ENCODE measurements around the gene VIPR2. TPM values are rescaled to one million over a fixed set of nuclear protein-coding genes. Genes with fewer than 3 reads are reported as not detected.

The VIPR2 gene
- total and polyA plus RNA-seq, 9 donors, result 6.7 to 11.3 (median 8.6) TPM

- no peaks in the 10 kb centered on the region for H3K9me3 ChIP-seq (replicated peaks; ENCODE audit: control insufficient read depth, low read depth, low read length)
- peaks cover 7% of the 10 kb centered on the region for H3K4me1 ChIP-seq (ENCODE audit: control insufficient read depth, insufficient read depth, low read length)
- no peak overlapping the region for H3K27ac ChIP-seq (ENCODE audit: low read length)
- no peak overlapping the region for H3K4me3 ChIP-seq (ENCODE audit: low read length)
- WGBS (ENCODE audit: insufficient coverage), result 86% methylated on average over 14 of the region's 17 CpGs
- H3K27me3 ChIP-seq (ENCODE audit: control insufficient read depth, insufficient read depth, low read length), result peaks cover 12% of the 10 kb centered on the region
- no peak for DNase-seq
- H3K36me3 ChIP-seq (ENCODE audit: control insufficient read depth, insufficient read depth, low read length), result no peaks in the 10 kb centered on the region
Observed at GRCh38 chr7:159148430-159149395, 4.0 kb upstream of the VIPR2 start.

GRCh38 chr7:159147687-159148086, 3.0 kb upstream of the VIPR2 start:
- Histone ChIP-seq H3K27ac (ENCODE audit: low read length) (no peak overlapping the region), H3K36me3 (ENCODE audit: control insufficient read depth, insufficient read depth, low read length) (no peaks in the 10 kb centered on the region), H3K9me3 (replicated peaks; ENCODE audit: control insufficient read depth, low read depth, low read length) (no peaks in the 10 kb centered on the region), H3K27me3 (ENCODE audit: control insufficient read depth, insufficient read depth, low read length) (peaks cover 22% of the 10 kb centered on the region), H3K4me3 (ENCODE audit: low read length) (no peak overlapping the region), H3K4me1 (ENCODE audit: control insufficient read depth, insufficient read depth, low read length) (peaks cover 13% of the 10 kb centered on the region)
- DNase-seq, result no peak
- WGBS (ENCODE audit: insufficient coverage), result 67% methylated on average over 1 of the region's 4 CpGs

DNA sequence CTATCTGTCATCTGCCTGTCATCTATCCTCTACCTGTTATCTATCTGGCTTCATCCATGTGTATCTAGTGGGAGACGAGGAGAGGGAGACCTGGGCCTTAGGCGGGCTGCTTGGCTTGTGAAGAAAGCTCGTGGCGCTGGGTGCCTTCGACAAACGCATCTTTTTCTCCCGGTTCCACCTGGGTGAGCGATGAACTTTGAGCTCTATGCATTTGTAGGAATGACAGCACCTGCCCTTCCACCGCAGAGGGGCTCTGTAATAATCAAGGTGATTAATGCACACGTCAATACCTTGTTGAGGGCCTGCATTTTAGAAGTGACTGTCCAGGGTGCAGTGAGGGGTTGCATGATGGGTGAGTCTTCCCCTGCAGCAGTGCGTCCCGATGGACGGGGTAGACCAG, 2.6 kb upstream of the VIPR2 start:
- peaks cover 14% of the 10 kb centered on the region for H3K4me1 ChIP-seq (ENCODE audit: control insufficient read depth, insufficient read depth, low read length)
- H3K27me3 ChIP-seq (ENCODE audit: control insufficient read depth, insufficient read depth, low read length), result peaks cover 22% of the 10 kb centered on the region
- H3K4me3 ChIP-seq (ENCODE audit: low read length), result no peak overlapping the region
- 83% methylated on average over 12 of the region's 13 CpGs for WGBS (ENCODE audit: insufficient coverage)
- H3K36me3 ChIP-seq (ENCODE audit: control insufficient read depth, insufficient read depth, low read length), result no peaks in the 10 kb centered on the region
- no peak overlapping the region for H3K27ac ChIP-seq (ENCODE audit: low read length)
- no peaks in the 10 kb centered on the region for H3K9me3 ChIP-seq (replicated peaks; ENCODE audit: control insufficient read depth, low read depth, low read length)
- no peak for DNase-seq

GRCh38 chr7:159146084-159146858, 1.6 kb upstream of the VIPR2 start:
- WGBS (ENCODE audit: insufficient coverage), result 95% methylated on average over 8 of the region's 8 CpGs
- Histone ChIP-seq H3K27ac (ENCODE audit: low read length) (no peak overlapping the region), H3K27me3 (ENCODE audit: control insufficient read depth, insufficient read depth, low read length) (peaks cover 22% of the 10 kb centered on the region), H3K9me3 (replicated peaks; ENCODE audit: control insufficient read depth, low read depth, low read length) (no peaks in the 10 kb centered on the region), H3K4me1 (ENCODE audit: control insufficient read depth, insufficient read depth, low read length) (peaks cover 18% of the 10 kb centered on the region), H3K36me3 (ENCODE audit: control insufficient read depth, insufficient read depth, low read length) (no peaks in the 10 kb centered on the region), H3K4me3 (ENCODE audit: low read length) (no peak overlapping the region)
- DNase-seq, result no peak

DNA sequence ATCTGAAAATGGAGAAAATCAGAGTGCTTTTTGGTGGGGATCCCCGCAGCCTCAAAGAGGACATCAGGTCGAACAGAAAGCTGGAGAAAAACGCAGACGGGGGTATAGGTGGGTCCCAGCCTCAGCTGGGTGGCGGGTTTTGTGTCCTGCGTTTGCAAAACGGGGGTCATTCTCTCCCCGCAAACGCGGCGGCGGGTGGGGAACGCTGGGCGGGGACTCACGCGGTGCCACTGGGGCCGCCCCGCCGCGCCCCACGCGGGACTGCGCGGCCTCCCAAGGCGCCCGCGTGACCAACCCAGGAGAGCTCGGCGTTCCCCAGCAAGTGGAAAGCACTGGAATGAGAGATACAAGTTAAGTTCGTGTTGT, 806 bp upstream of the VIPR2 start:
- no peak overlapping the region for H3K27ac ChIP-seq (ENCODE audit: low read length)
- DNase-seq, result peak; percentile 20
- 3% methylated on average over 27 of the region's 30 CpGs for WGBS (ENCODE audit: insufficient coverage)

GRCh38 chr7:159143780-159144757, 598 bp downstream of the VIPR2 start:
- peaks cover 18% of the 10 kb centered on the region for H3K4me1 ChIP-seq (ENCODE audit: control insufficient read depth, insufficient read depth, low read length)
- H3K27me3 ChIP-seq (ENCODE audit: control insufficient read depth, insufficient read depth, low read length), result peaks cover 24% of the 10 kb centered on the region
- peak; percentile 61 for DNase-seq
- no peak overlapping the region for H3K27ac ChIP-seq (ENCODE audit: low read length)
- H3K9me3 ChIP-seq (replicated peaks; ENCODE audit: control insufficient read depth, low read depth, low read length), result no peaks in the 10 kb centered on the region
- under 1% methylated on average over 96 of the region's 97 CpGs for WGBS (ENCODE audit: insufficient coverage)
- H3K36me3 ChIP-seq (ENCODE audit: control insufficient read depth, insufficient read depth, low read length), result peaks cover 10% of the 10 kb centered on the region
- H3K4me3 ChIP-seq (ENCODE audit: low read length), result peak overlapping the region; percentile 51

More for the DNA sequence above, 806 bp upstream of the VIPR2 start:
- Histone ChIP-seq H3K4me1 (ENCODE audit: control insufficient read depth, insufficient read depth, low read length) (peaks cover 22% of the 10 kb centered on the region), H3K9me3 (replicated peaks; ENCODE audit: control insufficient read depth, low read depth, low read length) (no peaks in the 10 kb centered on the region), H3K36me3 (ENCODE audit: control insufficient read depth, insufficient read depth, low read length) (peaks cover under 1% of the 10 kb centered on the region), H3K4me3 (ENCODE audit: low read length) (peak overlapping the region; percentile 56), H3K27me3 (ENCODE audit: control insufficient read depth, insufficient read depth, low read length) (peaks cover 22% of the 10 kb centered on the region)

GRCh38 chr7:159142730-159143129, 1.9 kb downstream of the VIPR2 start:
- no peak for DNase-seq
- Histone ChIP-seq H3K27ac (ENCODE audit: low read length) (no peak overlapping the region), H3K4me3 (ENCODE audit: low read length) (no peak overlapping the region), H3K4me1 (ENCODE audit: control insufficient read depth, insufficient read depth, low read length) (peaks cover 18% of the 10 kb centered on the region), H3K27me3 (ENCODE audit: control insufficient read depth, insufficient read depth, low read length) (peaks cover 24% of the 10 kb centered on the region), H3K36me3 (ENCODE audit: control insufficient read depth, insufficient read depth, low read length) (peaks cover 16% of the 10 kb centered on the region), H3K9me3 (replicated peaks; ENCODE audit: control insufficient read depth, low read depth, low read length) (no peaks in the 10 kb centered on the region)
- WGBS (ENCODE audit: insufficient coverage), result no CpG with 5 or more reads among the region's 10 CpGs

- DNase-seq, result no peak
- H3K4me1 ChIP-seq (ENCODE audit: control insufficient read depth, insufficient read depth, low read length), result peaks cover 18% of the 10 kb centered on the region
- 81% methylated on average over 3 of the region's 5 CpGs for WGBS (ENCODE audit: insufficient coverage)
- H3K27ac ChIP-seq (ENCODE audit: low read length), result peak overlapping the region; percentile 26
- peaks cover 24% of the 10 kb centered on the region for H3K27me3 ChIP-seq (ENCODE audit: control insufficient read depth, insufficient read depth, low read length)
- H3K9me3 ChIP-seq (replicated peaks; ENCODE audit: control insufficient read depth, low read depth, low read length), result no peaks in the 10 kb centered on the region
- no peak overlapping the region for H3K4me3 ChIP-seq (ENCODE audit: low read length)
- H3K36me3 ChIP-seq (ENCODE audit: control insufficient read depth, insufficient read depth, low read length), result peaks cover 16% of the 10 kb centered on the region
Observed at GRCh38 chr7:159142199-159142598, 2.5 kb downstream of the VIPR2 start.

- Histone ChIP-seq H3K27me3 (ENCODE audit: control insufficient read depth, insufficient read depth, low read length) (peaks cover 24% of the 10 kb centered on the region), H3K27ac (ENCODE audit: low read length) (peak overlapping the region; percentile 26)
Observed at GRCh38 chr7:159141660-159142059, 3.0 kb downstream of the VIPR2 start.

More at GRCh38 chr7:159141660-159142059, 3.0 kb downstream of the VIPR2 start:
- WGBS (ENCODE audit: insufficient coverage), result 20% methylated on average over 1 of the region's 6 CpGs
- Histone ChIP-seq H3K36me3 (ENCODE audit: control insufficient read depth, insufficient read depth, low read length) (peaks cover 16% of the 10 kb centered on the region), H3K9me3 (replicated peaks; ENCODE audit: control insufficient read depth, low read depth, low read length) (no peaks in the 10 kb centered on the region), H3K4me1 (ENCODE audit: control insufficient read depth, insufficient read depth, low read length) (peaks cover 18% of the 10 kb centered on the region), H3K4me3 (ENCODE audit: low read length) (no peak overlapping the region)
- DNase-seq, result peak; percentile 59

Data from muscle of leg (tissue), 11 donors.